ENCODE results near the gene TLX1.

GRCh38 chr10:101120520-101120883 lies 10.6 kb upstream of the TLX1 start:
- TF ChIP-seq CTCF (IDR thresholded peaks at IDR 0.05) (no peak), POLR2A (IDR thresholded peaks at IDR 0.05) (no peak), EP300 (IDR thresholded peaks at IDR 0.05) (no peak)
